Measurements from ENCODE around the gene PTH1R. TPM values are rescaled to one million over a fixed set of nuclear protein-coding genes. Genes with fewer than 3 reads are reported as not detected.

The PTH1R gene
- total RNA-seq, 1 donor from 2014 or later, result 14.5 TPM

DNA sequence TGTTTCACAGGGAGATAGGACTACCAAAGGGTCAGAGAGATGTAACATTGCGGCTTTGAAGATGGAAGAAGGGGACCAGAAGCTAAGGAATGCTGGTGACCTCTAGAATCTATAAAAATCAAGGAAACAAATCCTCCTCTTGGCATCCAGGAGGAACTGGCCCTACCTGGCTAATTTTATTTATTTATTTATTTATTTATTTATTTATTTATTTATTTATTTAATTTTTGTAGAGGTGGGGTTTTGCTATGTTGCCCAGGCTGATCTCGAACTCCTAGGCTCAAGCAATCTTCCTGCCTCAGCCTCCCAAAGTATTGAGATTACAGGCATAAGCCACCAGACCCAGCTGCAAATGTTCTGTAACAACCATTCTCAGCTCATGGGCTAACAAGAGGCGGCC, 34.0 kb upstream of the PTH1R start:
- intact Hi-C loops (cut with DNase I), result no loop called here
- TF ChIP-seq, protein P1, sequence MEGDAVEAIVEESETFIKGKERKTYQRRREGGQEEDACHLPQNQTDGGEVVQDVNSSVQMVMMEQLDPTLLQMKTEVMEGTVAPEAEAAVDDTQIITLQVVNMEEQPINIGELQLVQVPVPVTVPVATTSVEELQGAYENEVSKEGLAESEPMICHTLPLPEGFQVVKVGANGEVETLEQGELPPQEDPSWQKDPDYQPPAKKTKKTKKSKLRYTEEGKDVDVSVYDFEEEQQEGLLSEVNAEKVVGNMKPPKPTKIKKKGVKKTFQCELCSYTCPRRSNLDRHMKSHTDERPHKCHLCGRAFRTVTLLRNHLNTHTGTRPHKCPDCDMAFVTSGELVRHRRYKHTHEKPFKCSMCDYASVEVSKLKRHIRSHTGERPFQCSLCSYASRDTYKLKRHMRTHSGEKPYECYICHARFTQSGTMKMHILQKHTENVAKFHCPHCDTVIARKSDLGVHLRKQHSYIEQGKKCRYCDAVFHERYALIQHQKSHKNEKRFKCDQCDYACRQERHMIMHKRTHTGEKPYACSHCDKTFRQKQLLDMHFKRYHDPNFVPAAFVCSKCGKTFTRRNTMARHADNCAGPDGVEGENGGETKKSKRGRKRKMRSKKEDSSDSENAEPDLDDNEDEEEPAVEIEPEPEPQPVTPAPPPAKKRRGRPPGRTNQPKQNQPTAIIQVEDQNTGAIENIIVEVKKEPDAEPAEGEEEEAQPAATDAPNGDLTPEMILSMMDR (IDR thresholded peaks at IDR 0.05), result no peak

DNA sequence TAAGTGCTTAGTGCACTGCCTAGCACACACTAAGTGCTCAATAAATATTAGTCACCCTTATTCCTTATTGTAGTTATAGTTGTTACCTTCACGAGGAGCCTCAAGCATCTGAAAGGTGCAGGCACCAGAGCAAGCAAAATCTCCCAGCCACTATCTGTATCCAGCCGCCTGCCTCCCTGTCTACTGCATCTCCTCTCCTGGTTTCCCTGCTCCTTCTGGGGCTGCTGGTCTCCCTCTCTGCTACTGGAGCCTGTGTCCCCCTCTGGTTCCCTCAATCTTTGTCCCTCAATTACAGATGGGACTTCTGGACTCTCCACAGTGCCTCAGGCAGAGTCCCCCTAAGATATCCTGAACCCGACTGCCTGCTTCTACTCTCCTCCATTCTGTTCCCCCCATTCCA, 33.1 kb upstream of the PTH1R start:
- no peak for DNase-seq
- no peak for ATAC-seq
- Histone ChIP-seq H3K36me3 (no peaks in the 10 kb centered on the region), H3K4me1 (peaks cover 21% of the 10 kb centered on the region), H3K27ac (no peak overlapping the region), H3K9me3 (peaks cover 7% of the 10 kb centered on the region), H3K4me3 (no peak overlapping the region), H3K27me3 (ENCODE audit: low read depth) (no peaks in the 10 kb centered on the region)
- intact Hi-C loops (cut with DNase I), result no loop called here
- TF ChIP-seq, protein P1 (IDR thresholded peaks at IDR 0.05), result no peak

More for the DNA sequence above, 34.0 kb upstream of the PTH1R start:
- no peak for DNase-seq
- Histone ChIP-seq H3K36me3 (no peaks in the 10 kb centered on the region), H3K9me3 (peaks cover 13% of the 10 kb centered on the region), H3K4me3 (no peak overlapping the region), H3K27me3 (ENCODE audit: low read depth) (no peaks in the 10 kb centered on the region), H3K4me1 (peaks cover 21% of the 10 kb centered on the region), H3K27ac (no peak overlapping the region)
- no peak for ATAC-seq

DNA sequence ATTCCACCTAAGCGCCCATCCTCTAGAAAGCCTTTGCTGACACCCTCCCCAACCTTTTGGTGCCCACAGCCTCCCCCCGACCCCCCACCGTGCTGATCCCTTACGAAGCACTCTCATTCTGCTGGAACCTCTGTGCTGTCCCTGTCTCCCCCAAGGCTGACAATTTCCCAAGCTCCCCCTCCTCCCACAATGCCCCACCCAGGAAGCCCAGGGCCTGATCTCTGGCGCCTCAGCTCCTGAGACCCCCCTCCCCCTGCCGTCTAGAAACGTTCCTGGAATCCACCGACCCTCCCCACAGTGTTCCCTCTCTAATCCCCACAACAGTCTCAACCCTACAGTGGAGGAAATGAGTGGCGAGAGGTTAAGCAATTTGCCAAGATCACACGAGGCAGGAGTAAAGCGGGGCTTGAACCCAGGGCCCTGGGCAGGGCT, 32.6 kb upstream of the PTH1R start:
- peak overlapping the region; percentile 80 for H3K27ac ChIP-seq
- ATAC-seq, result peak in 1 of 2 donors; percentile 15
- no peaks in the 10 kb centered on the region for H3K27me3 ChIP-seq (ENCODE audit: low read depth)
- H3K9me3 ChIP-seq, result peaks cover 7% of the 10 kb centered on the region
- H3K36me3 ChIP-seq, result no peaks in the 10 kb centered on the region
- intact Hi-C loops (cut with DNase I), result no loop called here
- H3K4me1 ChIP-seq, result peaks cover 21% of the 10 kb centered on the region
- TF ChIP-seq, protein P1 (IDR thresholded peaks at IDR 0.05), result no peak
- H3K4me3 ChIP-seq, result peak overlapping the region; percentile 67
- peak; percentile 40 for DNase-seq

DNA sequence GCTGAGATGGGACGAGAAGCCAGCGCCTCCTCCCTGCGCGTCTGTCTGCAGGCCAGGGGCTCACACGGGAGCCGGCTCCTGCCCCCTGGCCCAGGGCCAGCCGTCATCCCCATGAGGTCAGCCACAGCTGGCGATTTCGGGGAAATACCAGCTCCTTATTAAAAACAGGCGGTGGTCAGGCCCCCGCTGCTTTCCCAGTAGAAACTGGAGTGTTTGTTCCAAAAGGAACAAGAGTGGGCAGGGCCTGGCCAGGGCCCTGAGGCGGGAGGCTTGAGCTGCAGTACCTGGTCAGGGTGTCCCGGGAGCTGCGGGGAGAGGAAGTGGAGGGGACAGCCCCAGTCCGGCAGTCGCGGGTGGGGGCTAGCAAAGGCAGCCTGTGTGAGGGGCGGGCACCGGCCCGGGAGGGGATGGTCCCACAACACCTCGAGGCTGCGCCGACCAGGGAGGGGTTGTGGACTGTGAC, 32.1 kb upstream of the PTH1R start:
- Histone ChIP-seq H3K4me3 (peak overlapping the region; percentile 67), H3K4me1 (peaks cover 21% of the 10 kb centered on the region), H3K9me3 (peaks cover 7% of the 10 kb centered on the region), H3K36me3 (no peaks in the 10 kb centered on the region), H3K27me3 (ENCODE audit: low read depth) (no peaks in the 10 kb centered on the region), H3K27ac (peak overlapping the region; percentile 80)
- peak; percentile 91 to 94 for ATAC-seq
- TF ChIP-seq, protein P1 (IDR thresholded peaks at IDR 0.05), result no peak
- intact Hi-C loops (cut with DNase I), result no loop called here
- peak; percentile 85 for DNase-seq

DNA sequence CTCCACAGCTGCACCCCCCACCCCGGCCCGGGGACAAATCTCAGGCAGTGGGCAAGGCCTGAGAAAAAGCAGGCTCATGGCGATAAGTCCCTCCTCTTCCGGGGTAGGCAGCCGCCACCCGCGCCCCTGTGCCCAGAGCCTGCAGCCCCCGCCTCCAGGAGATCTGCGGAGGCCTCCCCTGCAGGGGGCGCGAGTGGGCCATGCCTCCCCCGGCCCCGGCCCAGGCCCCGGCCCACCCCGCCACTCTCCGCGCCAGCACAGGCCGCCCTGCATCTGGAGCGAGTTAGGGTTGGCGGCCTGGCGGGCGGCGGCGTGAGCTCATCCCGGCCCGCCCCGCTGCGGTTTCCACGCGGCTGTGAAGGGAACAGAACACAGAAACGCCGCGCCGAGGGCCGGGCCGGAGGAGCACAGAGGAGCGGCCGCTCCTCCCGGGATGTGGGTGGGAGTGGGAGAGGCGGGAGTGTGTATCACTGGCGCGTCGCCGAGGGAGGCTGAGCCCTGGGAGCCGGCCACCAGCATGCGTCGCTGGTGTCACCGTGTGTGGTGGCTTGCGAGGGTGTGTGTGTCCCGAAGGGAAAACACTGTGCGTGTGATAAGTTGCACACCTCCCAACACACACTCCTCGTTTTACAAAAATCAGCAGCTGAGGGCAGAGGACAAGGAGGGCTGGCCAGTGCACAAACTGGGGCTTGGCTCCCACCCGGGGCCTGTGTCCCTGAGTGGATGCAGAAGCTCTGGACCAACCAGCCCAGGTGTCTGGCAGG, 31.5 kb upstream of the PTH1R start:
- DNase-seq (peak; percentile 88), ATAC-seq (peak; percentile 89 to 95)
- intact Hi-C loops (cut with DNase I), result no loop called here
- Histone ChIP-seq H3K4me3 (peak overlapping the region; percentile 67), H3K27ac (peak overlapping the region; percentile 80), H3K36me3 (no peaks in the 10 kb centered on the region), H3K27me3 (ENCODE audit: low read depth) (no peaks in the 10 kb centered on the region), H3K9me3 (peaks cover 7% of the 10 kb centered on the region), H3K4me1 (peaks cover 21% of the 10 kb centered on the region)
- TF ChIP-seq, protein P1 (IDR thresholded peaks at IDR 0.05), result peak; percentile 57
